Measurements from ENCODE around the gene CRTC1. TPM values are rescaled to one million over a fixed set of nuclear protein-coding genes. Genes with fewer than 3 reads are reported as not detected.
A peak's percentile ranks its signal among the peaks of the same experiment; 100 is the strongest.
"Not testable (repeated sequence)": the region's sequence is repeated elsewhere in the genome, so short reads cannot be mapped to it uniquely, and the experiment has no call there.

Gene CRTC1
- total RNA-seq, 1 donor from 2014 or later = 1.4 TPM

DNA sequence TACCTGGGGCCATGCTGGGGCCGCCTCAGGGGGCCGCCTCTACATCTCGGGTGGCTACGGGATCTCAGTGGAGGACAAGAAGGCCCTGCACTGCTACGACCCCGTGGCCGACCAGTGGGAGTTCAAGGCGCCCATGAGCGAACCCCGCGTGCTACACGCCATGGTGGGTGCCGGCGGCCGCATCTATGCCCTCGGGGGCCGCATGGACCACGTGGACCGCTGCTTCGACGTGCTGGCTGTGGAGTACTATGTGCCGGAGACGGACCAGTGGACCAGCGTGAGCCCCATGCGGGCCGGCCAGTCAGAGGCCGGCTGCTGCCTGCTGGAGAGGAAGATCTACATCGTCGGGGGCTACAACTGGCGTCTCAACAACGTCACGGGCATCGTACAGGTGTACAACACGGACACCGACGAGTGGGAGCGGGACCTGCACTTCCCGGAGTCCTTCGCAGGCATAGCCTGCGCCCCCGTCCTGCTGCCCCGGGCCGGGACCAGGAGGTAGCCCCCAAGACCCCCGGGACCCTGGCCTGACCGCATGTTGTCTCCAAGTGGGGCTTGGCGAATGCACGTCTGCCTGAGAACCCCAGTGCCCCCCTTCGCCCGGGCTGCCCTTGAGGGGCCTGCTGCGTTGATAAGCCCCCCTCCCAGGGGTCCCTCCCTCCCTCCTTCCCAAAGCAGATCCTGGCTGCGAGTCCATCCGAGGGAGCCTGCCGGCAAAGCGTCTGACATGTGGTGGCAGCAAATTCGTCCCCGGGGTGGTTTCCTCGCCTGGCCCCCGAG, 14.5 kb upstream of the CRTC1 start:
- DNase-seq (ENCODE audit: low spot score) = no peak

DNA sequence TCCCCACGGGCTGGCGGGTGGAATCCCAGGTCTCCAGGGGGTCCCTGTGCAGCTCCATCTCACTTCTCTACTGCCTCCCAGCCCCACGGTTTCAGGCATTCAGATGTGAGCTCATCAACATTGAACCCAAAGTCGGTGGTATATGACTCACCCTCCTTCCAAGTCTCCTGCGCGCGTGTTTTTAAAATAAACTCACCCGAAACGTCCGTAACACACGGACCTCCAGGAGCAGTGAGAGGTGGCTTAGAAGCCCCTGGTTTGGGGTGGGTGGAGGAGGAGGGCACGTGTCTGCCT, 14.0 kb upstream of the CRTC1 start:
- no peak for DNase-seq (ENCODE audit: low spot score)

DNA sequence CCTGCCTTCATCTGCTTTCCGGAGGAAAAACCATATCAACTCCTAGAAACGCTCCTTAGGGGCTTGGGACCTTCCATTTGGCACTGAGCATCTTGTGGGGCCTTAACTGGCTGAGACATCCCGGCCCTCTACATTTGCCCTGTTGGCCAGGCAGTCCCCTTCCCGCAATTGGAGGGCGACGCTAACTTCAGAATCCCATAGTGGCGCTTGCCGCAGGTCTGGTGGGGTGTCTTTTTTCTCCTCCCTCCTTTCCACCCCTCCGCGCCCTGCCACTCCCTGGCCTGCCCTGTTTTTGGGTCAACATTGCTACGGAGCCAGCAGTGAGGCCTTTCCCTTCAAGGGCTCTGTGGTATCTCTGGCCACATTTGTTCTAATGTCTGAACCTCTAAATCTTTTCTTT, 13.6 kb upstream of the CRTC1 start:
- DNase-seq (ENCODE audit: low spot score) = no peak

DNA sequence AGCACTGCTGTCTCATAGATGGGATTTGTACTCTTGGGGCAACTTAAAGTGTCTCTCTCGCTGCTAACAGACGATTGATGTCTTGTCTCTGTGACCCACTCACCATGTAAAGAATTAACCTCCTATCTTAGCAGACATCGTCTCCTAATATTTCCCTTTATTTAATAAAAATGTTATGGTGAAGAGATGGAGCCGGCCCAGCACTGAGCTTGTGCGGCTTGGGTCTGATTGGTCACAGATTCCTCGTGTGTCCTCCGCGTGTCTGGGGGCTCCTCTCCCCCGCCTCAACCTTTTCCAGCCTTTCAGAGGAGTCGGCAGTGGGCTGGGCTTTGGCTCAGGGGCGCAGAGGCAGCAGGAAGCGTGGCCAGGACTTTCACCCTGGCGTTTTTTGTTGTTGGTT, 13.2 kb upstream of the CRTC1 start:
- no peak for DNase-seq (ENCODE audit: low spot score)

DNA sequence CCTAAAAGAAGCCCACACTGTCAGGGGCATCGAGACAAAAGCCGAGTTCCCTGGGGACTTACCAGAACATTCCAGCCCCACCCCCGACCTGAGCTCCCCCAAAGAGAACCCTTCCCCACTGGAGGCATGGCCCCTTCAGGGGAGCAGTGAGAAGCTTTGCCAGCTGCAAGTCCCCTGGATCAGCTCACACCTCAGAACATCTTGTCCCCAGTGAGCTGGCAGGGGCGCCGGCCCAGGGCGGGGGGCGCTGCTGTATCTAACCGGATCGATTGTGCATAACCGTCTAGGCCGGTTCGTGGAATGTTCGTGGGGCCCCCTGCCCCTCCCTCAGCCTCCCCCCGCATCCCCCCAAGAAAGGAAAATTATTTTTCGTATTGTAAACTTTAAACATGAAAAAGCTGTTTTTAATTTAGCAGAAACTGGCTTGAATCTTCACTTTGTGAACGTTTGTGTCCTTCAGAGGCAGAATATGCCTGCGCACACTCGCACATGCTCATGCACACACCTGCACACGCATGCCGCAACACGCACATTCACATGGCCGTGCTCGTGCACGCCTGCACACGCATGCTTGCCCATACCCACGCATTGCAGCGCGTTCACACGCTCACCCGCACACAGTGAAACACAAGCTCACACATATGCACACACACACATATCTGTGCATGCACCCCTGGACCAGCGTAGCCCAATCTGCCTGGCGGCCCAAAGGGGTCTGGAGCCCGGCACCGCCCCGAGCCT, 12.0 kb upstream of the CRTC1 start:
- DNase-seq (ENCODE audit: low spot score) = no peak

DNA sequence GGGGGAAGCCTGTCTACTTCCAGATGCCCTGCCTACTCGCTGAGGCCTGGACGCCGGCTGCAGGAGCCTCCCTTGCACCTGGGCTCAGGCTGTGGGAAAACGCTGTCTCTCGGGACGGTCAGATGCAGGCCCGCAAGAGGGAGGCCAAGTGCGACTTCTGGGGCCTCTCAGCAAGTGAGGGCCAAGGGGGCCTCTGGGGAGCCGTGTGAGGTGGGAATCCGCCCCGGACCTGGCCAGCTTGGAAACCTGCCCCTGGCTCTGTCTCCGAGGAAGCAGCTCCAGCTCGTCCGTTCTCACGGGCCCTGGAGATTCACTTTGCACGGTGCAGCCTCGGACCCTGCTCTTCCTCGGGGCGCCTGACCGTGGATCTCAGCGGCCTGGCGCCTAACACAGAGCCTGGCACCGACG, 11.4 kb upstream of the CRTC1 start:
- DNase-seq (ENCODE audit: low spot score) = no peak

DNA sequence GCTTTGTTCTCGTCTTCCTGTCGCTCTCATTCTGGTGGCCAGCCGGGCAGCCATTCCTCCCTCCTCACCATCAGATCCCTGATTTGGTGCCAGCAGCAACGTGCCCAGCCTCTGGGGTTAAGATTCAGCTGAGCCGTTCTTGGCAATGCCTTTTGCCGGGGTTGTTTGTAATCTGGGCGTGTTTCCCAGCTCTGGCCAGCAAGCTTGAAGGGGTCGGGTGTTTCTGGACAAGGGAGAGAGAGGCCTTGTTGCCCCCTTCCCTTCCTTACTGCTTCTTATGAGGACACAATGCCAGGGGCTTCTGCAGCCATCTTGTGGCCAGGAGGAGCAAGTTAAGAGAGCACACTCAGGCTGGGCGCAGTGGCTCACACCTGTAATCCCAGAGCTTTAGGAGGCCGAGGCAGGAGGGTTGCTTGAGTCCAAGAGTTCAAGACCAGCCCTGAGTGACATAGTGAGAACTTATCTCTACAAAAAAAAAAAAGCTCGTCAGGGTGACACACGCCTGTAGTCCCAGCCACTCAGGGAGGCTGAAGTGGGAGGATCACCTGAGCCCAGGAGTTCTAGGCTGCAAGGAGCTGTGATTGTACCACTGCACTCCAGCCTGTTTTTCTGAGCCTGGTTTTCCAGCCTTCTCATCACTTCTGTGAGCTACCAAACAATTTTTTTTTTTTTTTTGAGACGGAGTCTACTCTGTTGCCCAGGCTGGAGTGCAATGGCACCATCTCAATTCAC, 10.7 kb upstream of the CRTC1 start:
- DNase-seq (ENCODE audit: low spot score) = peak; percentile 46

DNA sequence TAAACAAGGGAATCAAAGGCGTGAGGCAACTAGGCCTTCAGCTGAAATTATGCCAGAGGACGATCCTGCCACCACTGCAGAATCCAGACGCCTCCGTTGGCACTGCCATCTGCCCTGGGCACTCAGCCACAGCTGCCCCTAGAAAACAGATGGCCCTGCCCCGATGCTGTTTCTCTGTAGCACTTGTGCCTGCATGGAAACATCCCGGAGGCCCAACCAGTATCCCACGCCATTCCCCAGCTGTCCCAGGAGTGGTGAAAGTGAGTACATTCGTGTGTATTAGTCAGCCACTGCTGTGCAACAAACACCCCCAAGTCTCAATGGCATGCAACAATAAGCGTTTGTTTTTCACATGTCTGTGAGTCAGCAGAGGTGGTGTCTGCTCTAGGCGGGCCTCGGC, 8.9 kb upstream of the CRTC1 start:
- DNase-seq (ENCODE audit: low spot score) = no peak

DNA sequence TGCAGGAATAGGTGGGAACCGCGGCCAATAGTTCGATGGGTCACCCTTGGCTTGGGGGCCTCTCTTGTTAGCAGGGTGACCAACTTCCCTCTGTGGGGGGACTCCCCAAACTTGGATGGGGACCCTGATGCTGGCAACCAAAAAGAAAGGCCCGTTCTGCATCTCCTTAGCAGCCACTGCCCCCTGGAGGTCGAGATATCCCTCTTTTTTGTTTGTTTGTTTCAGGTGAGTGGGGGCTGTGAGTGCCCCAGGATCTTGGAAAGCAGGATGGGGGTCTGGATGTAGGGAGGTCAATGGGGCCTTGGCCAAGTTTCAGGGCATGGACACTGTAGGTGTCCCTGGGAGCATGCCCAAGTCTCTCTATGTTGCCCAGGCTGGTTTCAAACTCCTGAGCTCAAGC, 7.7 kb upstream of the CRTC1 start:
- no peak for DNase-seq (ENCODE audit: low spot score)

DNA sequence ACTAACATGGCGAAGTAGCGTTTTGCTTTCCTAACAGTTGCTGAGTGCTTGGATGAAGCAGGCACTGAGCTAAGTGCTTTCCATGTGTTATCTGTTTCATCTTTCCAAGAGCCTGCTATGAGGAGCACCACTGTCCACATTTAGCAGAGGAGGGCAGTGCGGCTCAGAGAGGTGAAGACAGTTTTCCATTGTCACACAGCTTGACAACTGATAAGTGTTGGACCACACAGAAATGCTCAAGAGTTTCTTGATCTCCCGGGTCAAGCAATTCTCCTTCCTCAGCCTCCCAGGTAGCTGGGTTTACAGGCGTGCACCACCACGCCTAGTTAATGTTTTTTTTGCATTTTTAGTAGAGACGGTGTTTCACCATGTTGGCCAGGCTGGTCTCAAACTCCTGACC, 6.8 kb upstream of the CRTC1 start:
- DNase-seq (ENCODE audit: low spot score) = no peak

DNA sequence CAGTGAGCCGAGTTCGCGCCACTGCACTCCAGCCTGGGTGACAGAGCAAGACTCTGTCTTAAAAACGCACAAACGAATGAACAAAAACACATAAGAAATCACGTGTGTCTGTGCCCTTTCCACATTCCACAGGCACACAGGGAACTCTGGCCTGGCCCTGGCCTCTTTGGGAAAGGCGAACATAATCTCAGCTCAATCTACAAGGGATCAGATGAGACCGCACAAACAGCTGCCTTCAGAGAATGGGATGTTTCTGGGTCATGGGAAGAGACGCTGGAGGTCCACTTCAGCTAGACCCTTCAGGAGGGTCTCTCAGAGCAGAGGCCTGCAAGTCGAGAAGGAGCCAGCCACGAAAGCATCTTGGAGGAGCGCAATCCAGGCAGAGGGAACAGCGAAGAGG, 6.3 kb upstream of the CRTC1 start:
- DNase-seq (ENCODE audit: low spot score) = peak; percentile 35

DNA sequence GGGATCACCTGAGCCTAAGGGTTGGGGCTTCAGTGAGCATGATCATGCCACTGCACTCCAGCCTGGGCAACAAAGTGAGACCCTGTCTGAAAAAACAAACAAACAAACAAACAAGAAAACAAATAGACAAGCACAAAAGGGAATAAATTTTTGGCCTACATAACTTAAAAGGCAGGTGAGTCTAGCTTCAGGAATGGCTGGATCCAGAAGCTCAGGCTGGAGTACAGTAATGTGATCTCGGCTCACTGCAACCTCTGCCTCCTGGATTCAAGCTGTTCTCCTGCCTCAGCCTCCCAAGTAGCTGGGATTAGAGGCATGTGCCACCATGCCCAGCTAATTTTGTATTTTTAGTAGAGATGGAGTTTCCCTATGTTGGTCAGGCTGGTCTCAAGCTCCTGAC, 3.3 kb upstream of the CRTC1 start:
- DNase-seq (ENCODE audit: low spot score) = not testable (repeated sequence)

DNA sequence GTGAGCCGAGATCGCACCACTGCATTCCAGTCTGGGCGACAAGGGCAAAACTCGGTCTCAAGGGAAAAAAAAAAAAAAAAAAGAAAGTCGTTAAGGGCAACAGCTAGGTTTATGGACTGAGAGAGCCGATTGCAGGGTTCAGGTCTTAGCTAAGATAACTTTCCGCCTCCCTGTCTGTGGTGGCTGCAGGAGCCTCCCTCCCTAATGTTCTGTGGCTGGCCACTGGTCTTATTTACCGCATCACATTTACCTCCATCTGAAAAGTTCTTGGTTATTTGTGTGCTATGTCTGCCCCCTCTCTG, 722 bp upstream of the CRTC1 start:
- no peak for DNase-seq (ENCODE audit: low spot score)

DNA sequence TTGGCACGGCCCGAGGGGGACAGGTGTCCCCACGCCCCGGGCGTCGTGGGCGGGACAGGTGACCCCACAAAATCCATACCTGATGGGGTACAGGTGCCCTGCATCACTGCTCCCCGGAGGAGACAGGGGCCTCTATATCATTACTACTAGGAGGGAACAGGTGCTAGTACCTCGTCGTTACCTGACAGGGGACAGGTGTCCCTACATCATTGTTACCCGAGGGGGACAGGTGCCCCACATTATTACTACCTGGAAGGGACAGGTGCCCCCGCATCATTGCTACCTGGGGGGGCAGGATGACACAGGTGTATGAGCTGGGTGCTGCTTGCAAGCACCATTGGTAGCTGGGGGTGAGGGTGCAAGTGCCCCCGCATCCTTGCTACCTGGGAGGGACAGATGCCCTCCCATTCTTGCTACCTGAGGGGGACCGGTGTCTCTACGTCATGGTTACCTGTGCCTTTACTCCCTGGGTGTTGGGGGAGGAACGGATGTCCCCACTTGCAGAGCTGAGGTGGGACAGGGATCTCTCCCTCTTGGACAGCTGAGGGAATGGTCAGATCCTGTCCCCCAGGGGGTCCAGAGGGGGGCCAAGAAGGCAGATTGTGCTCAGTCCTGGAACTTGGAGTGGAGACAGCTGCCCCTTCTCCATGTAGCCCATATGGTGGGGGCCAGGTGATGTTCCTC, 620 bp downstream of the CRTC1 start:
- DNase-seq (ENCODE audit: low spot score) = no peak

DNA sequence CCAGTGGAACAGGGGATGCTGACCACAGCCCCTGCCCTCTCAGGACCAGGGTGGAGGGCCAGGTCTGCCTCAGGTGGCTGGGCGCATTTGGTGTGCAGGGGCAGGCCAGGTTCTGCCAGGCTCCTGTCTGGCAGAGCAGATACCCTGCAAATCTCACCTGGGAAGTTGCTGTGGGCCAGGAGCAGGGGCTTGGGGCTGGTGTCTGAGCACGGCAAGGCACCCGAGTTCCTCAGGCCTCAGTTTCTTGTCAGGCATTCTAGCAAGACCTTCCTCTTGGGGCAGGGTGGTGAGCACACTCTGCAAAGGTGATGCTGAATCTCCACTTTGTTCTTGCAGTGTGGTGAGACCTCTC, 1.1 kb downstream of the CRTC1 start:
- DNase-seq (ENCODE audit: low spot score) = no peak

DNA sequence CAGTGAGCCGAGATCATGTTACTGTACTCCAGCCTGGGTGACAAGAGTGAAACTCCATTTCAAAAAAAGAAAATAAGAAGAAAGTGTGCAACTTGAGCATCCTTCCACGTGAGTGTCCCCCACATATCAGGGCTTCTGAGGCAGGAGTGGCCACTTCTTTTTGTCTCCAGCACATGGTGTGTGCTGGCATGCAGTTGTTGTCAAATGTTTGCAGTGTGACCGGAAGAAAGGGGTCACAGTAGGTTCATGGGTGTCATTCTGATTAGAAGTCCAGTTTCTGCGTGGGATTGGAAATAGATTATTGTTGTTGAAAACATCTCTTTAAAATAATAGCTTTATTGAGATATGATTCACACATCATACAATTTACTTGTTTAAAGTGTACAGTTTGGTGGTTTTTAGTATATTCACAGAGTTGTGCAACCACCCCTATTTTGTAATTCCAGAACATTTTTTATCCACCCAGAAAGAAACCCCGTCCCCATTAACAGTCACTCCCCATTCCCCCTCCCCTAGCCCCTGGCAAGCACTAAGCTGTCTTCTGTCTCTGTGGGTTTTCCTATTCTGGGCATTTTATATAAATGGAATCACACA, 2.2 kb downstream of the CRTC1 start:
- DNase-seq (ENCODE audit: low spot score) = no peak

DNA sequence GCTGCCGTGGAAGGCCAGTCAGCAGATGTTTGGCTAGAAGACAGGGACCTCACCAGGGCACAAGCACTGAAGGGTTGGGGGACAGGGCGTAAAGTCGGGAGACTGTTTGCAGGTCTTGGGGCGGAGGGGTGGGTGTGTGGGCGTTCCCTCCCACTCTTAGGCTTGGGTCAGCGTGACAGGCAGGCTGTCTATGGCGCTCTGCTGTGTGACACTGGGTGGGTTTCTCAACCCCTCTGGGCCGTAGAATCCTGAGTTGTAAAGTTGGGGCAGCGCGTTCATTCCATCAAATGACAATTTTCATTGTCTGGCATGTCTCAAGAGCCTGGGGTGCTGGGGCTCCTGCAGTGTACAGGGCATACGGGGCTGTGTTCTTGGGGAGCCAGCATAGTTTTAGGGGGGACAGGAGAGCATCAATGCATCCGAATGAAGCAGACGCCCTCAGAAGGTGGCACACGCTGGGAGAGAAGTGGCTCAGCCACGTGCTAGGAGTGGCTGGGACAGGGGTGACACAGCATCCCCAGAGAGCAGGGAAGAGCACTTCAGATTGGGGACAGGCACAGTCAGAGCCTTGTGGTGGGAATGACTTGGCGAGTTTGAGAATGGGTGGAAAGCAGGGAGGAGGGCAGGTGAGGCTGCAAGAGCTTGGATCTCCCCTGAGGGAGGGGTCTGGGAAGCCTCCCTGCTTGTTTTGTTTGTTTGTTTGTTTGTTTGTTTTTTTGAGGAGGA, 4.4 kb downstream of the CRTC1 start:
- no peak for DNase-seq (ENCODE audit: low spot score)

DNA sequence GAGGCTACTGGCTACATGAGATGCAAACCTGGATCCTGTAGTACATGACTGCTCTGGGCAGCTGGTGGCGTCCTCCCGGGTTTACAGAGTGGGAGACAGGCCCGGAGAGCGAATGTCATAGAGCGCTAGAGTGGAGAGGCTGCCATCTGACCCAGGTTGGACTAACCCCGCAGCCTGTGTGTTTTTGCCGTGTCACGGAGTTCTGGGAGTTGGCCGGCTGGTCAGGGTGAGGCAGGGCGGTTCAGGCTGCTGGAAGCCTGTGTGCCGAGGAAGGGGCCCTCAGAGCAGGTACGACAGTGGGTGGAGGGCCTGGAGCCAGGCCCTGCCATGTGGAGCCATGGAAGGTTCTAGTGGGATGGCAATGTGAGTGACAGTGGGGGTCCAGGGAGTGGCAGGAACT, 12.5 kb downstream of the CRTC1 start:
- no peak for DNase-seq (ENCODE audit: low spot score)

DNA sequence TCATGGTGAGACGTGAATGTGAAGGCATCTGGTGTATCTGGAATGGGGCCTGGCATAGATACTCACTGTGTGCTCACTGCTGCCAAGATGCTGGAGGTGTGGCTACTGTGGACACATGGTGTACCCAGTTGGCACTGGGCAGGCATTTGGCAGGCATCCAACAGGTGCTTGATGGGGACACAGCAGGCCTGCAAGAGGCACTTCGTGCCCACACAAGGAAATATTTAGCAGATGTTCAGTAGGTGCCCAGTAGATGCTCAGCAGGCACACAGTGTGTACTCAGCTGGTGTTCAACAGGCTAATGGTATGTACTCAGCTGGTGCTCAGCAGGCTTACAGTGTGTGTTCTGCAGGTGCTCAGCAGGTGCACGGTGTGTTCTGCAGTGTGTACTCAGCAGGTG, 14.2 kb downstream of the CRTC1 start:
- DNase-seq (ENCODE audit: low spot score) = no peak

DNA sequence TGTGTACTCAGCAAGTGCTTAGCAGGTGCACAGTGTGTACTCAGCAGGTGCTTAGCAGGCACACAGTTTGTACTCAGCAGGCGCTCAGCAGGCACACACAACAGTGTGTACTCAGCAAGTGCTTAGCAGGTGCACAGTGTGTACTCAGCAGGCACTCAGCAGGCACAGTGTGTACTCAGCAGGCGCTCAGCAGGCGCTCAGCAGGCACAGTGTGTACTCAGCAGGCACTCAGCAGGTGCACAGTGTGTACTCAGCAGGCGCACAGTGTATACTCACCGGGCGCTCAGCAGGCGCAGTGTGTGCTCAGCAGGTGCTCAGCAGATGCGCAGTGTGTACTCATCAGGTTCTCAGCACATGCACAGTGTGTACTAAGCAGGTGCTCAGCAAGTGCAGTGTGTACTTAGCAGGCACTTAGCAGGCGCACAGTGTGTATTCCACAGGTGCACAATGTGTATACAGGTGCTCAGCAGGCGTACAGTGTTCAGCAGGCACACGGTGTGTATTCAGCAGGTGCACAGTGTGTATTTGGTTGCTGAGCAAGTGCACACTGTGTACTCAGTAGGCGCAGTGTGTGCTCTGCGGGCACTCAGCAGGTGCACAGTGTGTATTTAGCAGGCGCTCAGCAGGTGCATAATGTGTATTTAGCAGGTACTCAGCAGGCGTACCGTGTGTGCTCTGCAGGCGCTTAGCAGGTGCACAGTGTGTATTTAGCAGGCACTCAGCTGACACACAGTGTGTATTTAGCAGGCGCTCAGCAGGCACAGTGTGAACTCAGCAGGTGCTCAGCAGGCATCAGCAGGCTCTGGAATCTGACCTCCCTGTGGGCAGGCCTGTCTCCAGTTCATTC, 15.1 kb downstream of the CRTC1 start:
- no peak for DNase-seq (ENCODE audit: low spot score)
